HAP-1 (cell line): Measurements from ENCODE around the gene SESN2.

ENCODE experiments used
- DNase-seq, 2 experiments: peaks; one replicate each; pipeline ENCODE4 v3.0.0-alpha.2; 2016 to 2020; ENCODE audit warnings: low spot score in 2 of 2
- H3K27me3 ChIP-seq: fragments of 250-450 bp; sonication (Bioruptor Pico); 2 replicates; pipeline ENCODE4 v1.5.1; 2020; ENCODE audit warnings: low read depth, mild to moderate bottlenecking, moderate library complexity
- H3K36me3 ChIP-seq: fragments of 250-450 bp; sonication (Bioruptor Pico); replicated peaks from 2 replicates; pipeline ENCODE4 v1.5.1; 2020; ENCODE audit warnings: mild to moderate bottlenecking
- H3K4me1 ChIP-seq: fragments of 250-450 bp; sonication (Bioruptor Pico); 2 replicates; pipeline ENCODE4 v1.5.1; 2020; ENCODE audit warnings: mild to moderate bottlenecking
- H3K4me3 ChIP-seq: fragments of 250-450 bp; sonication (Bioruptor Pico); 2 replicates; pipeline ENCODE4 v1.5.1; 2020; ENCODE audit warnings: mild to moderate bottlenecking, moderate library complexity
- H3K9me3 ChIP-seq: fragments of 250-450 bp; sonication (Bioruptor Pico); 2 replicates; pipeline ENCODE4 v1.5.1; 2020; ENCODE audit warnings: mild to moderate bottlenecking, moderate library complexity
- in situ Hi-C: fragments of 300-500 bp; cut with MboI; formaldehyde crosslinking; loops from 3 replicates; pipeline ENCODE4 v1.14.3; 2020; ENCODE audit warnings: low sequenced_read_pairs, inconsistent platforms, mixed read lengths

SESN2 gene

DNA sequence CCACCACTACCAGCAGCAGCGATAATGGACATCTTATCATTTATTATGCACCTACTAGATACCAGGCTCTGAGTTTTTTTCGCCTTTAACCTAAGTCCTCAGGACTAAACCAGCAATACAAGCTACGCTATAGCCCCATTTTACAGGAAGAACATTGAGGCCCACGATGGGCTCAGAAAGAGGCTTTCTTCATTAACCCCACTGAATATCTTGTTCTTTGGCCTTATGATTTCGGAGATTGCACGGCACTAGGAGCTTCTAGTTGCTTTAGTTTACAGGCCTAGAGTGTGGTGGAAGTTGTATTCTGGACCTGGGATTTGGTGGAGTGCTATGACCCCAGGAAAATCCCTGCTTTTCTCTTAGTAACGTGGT lies 1.5 kb downstream of the SESN2 start:
- in situ Hi-C loops, result no loop called here
- no peaks in the 10 kb centered on the region for H3K27me3 ChIP-seq
- H3K9me3 ChIP-seq, result no peaks in the 10 kb centered on the region
- H3K4me1 ChIP-seq, result peaks cover 14% of the 10 kb centered on the region
- no peak for DNase-seq
- peaks cover 5% of the 10 kb centered on the region for H3K36me3 ChIP-seq
- H3K4me3 ChIP-seq, result peak overlapping the region; percentile 100

DNA sequence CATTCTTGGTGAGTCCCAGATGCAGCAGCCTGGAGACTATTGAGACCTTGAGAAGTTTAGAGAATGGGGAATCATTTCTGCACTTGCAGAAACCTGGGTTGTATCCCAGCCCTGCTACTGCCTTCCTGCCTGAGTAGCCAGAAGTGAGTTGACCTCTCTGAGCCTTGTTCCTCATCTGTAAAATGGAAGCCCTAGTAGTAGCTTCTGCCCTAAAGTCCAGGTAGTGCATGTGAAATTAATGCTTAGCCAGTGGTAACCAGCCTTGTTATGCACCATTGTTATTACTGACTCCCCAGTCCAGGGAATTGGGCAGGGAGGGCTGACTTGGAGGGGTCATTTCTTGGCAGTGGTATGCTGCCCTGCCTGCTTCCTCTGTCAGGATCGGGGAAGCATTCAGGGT lies 5.6 kb downstream of the SESN2 start:
- in situ Hi-C loops, result no loop called here
- H3K27me3 ChIP-seq, result no peaks in the 10 kb centered on the region
- DNase-seq, result no peak
- H3K4me3 ChIP-seq, result no peak overlapping the region
- H3K9me3 ChIP-seq, result no peaks in the 10 kb centered on the region
- peaks cover 14% of the 10 kb centered on the region for H3K4me1 ChIP-seq
- H3K36me3 ChIP-seq, result peaks cover 10% of the 10 kb centered on the region; the same call in 1 of the 2 replicates

DNA sequence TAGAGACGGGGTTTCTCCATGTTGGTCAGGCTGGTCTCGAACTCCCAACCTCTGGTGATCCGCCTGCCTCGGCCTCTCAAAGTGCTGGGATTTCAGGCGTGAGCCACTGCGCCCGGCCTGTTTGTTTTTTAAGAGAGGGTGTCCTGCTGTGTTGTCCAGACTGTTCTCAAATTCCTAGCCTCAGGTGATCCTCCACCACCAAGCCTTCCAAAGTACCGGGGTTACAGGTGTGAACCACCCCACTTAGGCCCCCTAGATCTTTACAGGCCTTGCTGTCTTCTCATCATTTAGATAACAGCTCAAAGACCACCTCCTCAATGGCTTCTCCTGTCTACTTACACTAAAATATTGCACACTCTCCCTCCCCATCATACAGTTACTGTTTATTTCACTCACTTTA lies 6.3 kb downstream of the SESN2 start:
- peaks cover 14% of the 10 kb centered on the region for H3K36me3 ChIP-seq
- peaks cover 14% of the 10 kb centered on the region for H3K4me1 ChIP-seq
- DNase-seq, result no peak
- no peak overlapping the region for H3K4me3 ChIP-seq
- H3K9me3 ChIP-seq, result no peaks in the 10 kb centered on the region
- in situ Hi-C loops, result no loop called here
- H3K27me3 ChIP-seq, result no peaks in the 10 kb centered on the region

DNA sequence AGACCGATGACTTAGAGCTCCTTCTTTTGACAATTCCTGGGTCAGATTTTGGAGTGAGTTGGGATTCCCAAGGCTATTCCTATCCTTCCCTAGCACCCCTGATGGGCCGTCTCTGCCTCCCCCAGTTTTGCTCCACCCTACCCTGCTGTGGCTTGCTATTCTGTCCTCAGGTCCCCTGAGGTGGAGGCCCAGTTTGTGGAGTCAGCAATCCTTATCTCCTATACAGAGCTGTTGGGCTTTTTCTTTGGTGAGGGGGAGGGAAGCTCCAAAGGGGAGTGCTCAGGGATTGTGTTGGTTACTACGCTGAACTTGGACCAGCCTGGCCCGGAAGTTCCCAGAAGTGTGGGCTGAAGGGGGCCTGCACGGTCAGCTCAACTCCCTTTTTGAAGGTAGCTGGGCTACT lies 7.6 kb downstream of the SESN2 start:
- H3K27me3 ChIP-seq, result no peaks in the 10 kb centered on the region
- in situ Hi-C loops, result no loop called here
- H3K4me3 ChIP-seq, result no peak overlapping the region
- H3K4me1 ChIP-seq, result peaks cover 6% of the 10 kb centered on the region; the same call in 1 of the 2 replicates
- peaks cover 27% of the 10 kb centered on the region for H3K36me3 ChIP-seq
- H3K9me3 ChIP-seq, result no peaks in the 10 kb centered on the region
- no peak for DNase-seq

DNA sequence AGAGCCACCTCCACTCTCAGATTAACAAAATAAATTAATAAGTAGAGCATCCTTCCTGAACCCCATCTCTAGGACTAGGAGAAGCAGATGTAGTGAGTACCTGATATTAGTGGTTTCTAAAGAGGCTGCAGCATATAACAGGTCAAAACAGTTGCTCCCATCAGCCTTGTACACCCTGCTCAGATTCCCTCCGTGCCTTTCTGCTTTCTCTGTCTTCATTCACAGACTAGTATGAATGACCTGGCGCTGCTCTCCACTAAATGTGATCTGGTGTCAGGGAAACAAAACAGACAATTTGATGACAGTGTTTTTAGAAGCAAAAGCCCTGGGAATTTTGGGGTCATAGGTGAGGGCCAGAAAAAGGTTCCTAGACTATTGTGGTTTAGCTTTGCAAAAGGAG lies 8.3 kb downstream of the SESN2 start:
- no peak for DNase-seq
- in situ Hi-C loops, result no loop called here
- H3K9me3 ChIP-seq, result no peaks in the 10 kb centered on the region
- peaks cover 34% of the 10 kb centered on the region for H3K36me3 ChIP-seq
- H3K4me3 ChIP-seq, result no peak overlapping the region
- peaks cover 6% of the 10 kb centered on the region; the same call in 1 of the 2 replicates for H3K4me1 ChIP-seq
- H3K27me3 ChIP-seq, result no peaks in the 10 kb centered on the region

DNA sequence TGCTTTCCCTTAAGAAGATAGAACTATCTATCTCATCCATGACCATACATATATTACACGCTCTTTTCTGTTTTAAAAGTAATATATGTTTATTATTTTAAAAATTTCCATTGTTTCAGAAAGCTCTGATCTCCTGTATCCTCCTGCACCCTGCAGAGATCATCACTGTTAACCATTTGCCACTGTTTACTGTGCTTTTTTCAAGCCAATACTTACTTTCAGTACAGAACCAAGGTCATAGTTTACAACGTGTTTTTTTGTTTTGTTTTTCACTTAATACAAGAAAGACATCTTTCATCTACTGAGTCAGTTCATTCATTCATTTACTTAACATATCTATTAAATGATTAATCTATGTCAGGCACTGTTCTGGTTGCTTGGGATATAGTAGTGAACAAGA lies 10.2 kb downstream of the SESN2 start:
- Histone ChIP-seq H3K27me3 (no peaks in the 10 kb centered on the region), H3K4me3 (no peak overlapping the region), H3K4me1 (peaks cover 6% of the 10 kb centered on the region; the same call in 1 of the 2 replicates), H3K9me3 (no peaks in the 10 kb centered on the region), H3K36me3 (peaks cover 53% of the 10 kb centered on the region)
- no peak for DNase-seq
- in situ Hi-C loops, result no loop called here

DNA sequence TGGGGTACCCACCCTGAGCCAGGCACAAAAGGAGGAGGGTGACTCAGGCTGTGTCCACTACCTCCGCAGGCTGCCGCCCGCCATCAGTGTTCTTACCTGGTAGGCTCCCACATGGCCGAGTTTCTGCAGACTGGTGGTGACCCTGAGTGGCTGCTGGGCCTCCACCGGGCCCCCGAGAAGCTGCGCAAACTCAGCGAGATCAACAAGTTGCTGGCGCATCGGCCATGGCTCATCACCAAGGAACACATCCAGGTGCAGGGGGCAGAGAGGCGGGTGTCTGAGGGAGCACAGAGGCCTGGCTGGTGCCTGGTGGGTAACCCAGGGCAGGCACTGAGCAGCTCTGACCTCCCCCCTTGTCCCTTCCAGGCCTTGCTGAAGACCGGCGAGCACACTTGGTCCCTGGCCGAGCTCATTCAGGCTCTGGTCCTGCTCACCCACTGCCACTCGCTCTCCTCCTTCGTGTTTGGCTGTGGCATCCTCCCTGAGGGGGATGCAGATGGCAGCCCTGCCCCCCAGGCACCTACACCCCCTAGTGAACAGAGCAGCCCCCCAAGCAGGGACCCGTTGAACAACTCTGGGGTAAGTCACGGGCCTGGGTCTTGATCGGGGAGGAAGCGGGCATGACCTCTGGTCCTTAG lies 13.0 kb downstream of the SESN2 start:
- in situ Hi-C loops, result no loop called here
- no peaks in the 10 kb centered on the region for H3K4me1 ChIP-seq
- H3K9me3 ChIP-seq, result no peaks in the 10 kb centered on the region
- H3K27me3 ChIP-seq, result no peaks in the 10 kb centered on the region
- H3K4me3 ChIP-seq, result no peak overlapping the region
- no peak for DNase-seq
- peaks cover 74% of the 10 kb centered on the region for H3K36me3 ChIP-seq

DNA sequence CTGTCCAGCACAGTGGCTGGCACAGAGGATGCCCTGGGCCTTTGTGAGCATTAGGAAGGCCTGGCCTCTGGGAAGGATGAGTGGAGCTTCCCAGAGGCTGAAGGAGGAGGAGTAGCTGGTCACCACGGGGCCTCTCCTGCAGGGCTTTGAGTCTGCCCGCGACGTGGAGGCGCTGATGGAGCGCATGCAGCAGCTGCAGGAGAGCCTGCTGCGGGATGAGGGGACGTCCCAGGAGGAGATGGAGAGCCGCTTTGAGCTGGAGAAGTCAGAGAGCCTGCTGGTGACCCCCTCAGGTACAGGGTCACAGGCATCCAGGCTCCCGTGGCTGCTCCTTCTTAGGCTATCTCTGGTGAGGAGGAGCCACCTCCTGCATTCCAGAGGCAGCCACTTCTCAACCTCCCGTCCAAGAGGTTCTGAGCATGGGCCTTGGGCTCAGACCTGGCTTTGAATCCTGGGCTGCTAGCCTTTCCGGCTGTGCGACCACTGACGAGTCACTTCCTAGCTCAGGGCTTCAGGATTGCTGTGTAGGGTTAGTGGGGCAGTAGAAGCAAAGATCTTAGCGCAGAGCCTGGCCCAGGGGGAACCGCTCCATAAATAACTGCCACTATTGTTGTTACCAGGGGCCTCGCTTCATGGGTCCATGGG lies 14.0 kb downstream of the SESN2 start:
- in situ Hi-C loops, result no loop called here
- Histone ChIP-seq H3K36me3 (peaks cover 84% of the 10 kb centered on the region), H3K4me1 (no peaks in the 10 kb centered on the region), H3K4me3 (no peak overlapping the region), H3K9me3 (no peaks in the 10 kb centered on the region), H3K27me3 (no peaks in the 10 kb centered on the region)
- DNase-seq, result no peak

DNA sequence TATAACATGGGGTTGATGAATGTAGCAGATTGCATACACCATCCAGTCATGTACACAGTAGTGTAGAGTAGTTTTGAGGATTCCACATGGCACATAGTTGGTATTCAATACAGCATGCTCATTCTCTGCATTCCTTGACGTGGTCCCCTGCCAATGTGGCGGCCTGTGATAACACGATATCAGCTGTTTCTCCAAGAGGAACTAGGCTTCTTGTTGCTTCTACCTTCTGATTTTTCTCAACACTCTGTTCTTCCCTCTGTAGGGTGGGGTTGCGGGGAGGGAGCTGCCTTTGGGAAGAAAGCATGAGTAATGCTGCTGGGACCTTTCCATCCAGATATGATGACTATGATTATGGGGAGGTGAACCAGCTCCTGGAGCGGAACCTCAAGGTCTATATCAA lies 19.4 kb downstream of the SESN2 start:
- no peak for DNase-seq
- in situ Hi-C loops, result no loop called here
- peaks cover 69% of the 10 kb centered on the region for H3K36me3 ChIP-seq

DNA sequence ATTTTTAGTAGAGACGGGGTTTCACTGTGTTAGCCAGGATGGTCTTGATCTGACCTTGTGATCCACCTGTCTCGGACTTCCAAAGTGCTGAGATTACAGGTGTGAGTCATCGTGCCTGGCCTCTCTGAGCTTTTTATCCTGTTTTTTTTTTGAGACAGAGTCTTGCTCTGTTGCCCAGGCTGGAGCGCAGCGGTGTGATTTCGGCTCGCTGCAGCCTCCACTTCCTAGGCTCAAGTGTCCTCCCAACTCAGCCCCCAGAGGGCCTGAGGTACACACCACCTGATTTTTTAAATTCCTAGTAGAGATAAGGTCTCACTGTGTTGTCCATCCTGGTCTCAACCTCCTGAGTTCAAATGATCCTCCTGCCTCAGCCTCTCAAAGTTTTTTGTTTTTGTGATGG lies 20.4 kb downstream of the SESN2 start:
- in situ Hi-C loops, result no loop called here
- Histone ChIP-seq H3K4me3 (no peak overlapping the region), H3K27me3 (no peaks in the 10 kb centered on the region), H3K4me1 (no peaks in the 10 kb centered on the region), H3K36me3 (peaks cover 60% of the 10 kb centered on the region), H3K9me3 (no peaks in the 10 kb centered on the region)
- DNase-seq, result no peak

More for the DNA sequence above, 19.4 kb downstream of the SESN2 start:
- no peaks in the 10 kb centered on the region for H3K27me3 ChIP-seq
- no peaks in the 10 kb centered on the region for H3K4me1 ChIP-seq
- no peak overlapping the region for H3K4me3 ChIP-seq
- H3K9me3 ChIP-seq, result no peaks in the 10 kb centered on the region

DNA sequence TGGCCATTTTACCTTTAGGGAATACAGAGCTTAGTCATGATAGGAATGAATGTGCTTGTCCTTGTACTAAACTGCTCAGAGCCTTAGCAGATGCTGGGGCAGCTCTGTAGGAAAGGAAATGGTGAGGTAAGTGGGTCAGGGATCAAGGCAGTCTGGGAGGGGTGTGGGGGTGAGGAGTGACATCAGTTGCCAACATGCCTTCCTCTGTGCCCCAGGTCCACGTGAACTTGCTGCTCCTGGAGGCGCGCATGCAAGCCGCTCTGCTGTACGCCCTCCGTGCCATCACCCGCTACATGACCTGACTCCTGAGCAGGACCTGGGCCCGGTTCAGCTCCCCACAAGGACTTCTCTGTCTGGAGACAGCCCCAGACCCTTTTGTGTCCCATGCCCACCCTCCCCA lies 21.2 kb downstream of the SESN2 start:
- no peaks in the 10 kb centered on the region for H3K9me3 ChIP-seq
- no peaks in the 10 kb centered on the region for H3K4me1 ChIP-seq
- DNase-seq, result no peak
- H3K4me3 ChIP-seq, result no peak overlapping the region
- in situ Hi-C loops, result no loop called here
- no peaks in the 10 kb centered on the region for H3K27me3 ChIP-seq
- peaks cover 52% of the 10 kb centered on the region for H3K36me3 ChIP-seq

DNA sequence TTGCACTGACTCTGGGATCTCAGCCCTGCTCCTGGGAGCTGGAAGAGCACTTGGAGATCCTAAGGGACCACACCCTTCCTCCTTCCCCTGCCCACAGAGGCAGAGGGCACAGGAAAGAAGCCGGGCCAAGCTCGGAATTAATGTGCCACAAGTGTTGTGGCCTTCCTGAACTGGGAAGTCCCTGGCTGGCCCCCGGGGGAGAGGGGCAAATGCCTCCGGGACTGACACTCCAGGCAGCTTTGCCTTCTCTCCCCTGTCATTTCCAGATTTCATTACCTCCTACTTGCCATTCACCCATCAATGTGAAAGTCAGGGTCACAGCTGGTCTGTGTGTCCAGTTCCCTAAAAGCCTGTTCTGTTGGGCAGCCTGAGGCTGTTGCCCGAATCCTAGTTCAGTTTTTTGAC lies 21.7 kb downstream of the SESN2 start:
- Histone ChIP-seq H3K4me1 (no peaks in the 10 kb centered on the region), H3K9me3 (no peaks in the 10 kb centered on the region), H3K27me3 (no peaks in the 10 kb centered on the region), H3K36me3 (peaks cover 47% of the 10 kb centered on the region), H3K4me3 (no peak overlapping the region)
- in situ Hi-C loops, result no loop called here
- DNase-seq, result no peak

DNA sequence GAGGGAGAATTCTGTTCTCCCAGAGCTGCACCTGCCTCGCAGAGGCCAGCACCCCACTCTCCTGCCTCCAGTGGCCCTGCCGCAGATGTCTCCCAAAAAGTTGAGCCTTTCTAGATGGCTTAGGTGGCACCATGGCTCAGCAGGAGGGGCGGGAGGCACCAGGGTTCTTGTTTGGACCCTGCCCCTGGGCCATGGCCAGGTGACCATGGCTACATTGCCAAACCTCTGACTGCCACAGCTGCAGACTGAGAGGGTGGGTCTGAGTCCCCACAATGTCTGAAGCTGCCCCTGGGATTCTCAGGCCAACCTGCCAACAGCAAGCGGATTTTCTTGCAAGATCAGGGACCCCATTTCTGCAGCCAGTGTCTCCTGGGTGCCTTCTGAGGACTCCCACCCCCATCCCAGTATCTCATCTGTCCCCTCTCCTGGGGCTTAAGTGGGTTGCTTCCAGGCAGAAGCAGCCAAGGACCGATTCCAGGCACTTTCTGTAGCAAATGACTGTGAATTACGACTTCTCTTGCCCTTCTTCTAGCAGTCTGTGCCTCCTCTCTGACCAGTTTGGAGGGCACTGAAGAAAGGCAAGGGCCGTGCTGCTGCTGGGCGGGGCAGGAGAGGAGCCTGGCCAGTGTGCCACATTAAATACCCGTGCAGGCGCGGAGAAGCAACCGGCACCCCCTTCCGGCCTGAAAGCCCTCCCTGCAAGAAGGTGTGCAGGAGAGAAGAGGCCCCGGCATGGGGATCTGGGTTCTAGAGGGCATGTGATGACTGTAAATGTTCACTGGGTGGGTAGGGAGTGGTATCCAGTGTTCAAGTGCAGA lies 22.5 kb downstream of the SESN2 start:
- H3K36me3 ChIP-seq, result peaks cover 44% of the 10 kb centered on the region

More for the DNA sequence above, 22.5 kb downstream of the SESN2 start:
- H3K9me3 ChIP-seq, result no peaks in the 10 kb centered on the region
- H3K4me3 ChIP-seq, result no peak overlapping the region
- DNase-seq, result no peak
- H3K27me3 ChIP-seq, result no peaks in the 10 kb centered on the region
- in situ Hi-C loops, result no loop called here
- no peaks in the 10 kb centered on the region for H3K4me1 ChIP-seq
